Measurements from ENCODE around the gene ZNF668. TPM values are rescaled to one million over a fixed set of nuclear protein-coding genes. Genes with fewer than 3 reads are reported as not detected.

ZNF668 gene
- total and polyA plus RNA-seq, 2 of the 4 experiments (the other 2 are of a cell fraction), result 4.5 to 11.6 TPM

DNA sequence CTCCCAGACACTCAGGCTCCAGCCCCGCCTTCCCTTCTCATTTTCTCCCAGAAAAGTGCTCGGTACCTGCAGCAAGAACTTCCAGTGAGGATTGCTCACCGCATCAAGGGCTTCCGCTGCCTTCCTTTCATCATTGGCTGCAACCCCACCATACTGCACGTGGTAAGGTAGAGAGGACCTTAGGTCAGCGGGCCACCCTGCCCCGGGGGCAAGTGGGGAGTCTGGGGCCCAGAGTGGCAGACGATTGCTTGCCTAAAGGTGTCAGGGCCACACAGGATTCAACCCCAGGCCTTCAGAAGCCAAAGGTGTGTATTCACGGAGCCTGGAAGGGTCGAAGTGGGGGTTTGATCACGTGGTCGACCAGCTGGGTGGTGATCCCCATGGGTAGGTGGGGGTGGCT, 35.6 kb upstream of the ZNF668 start:
- dilution Hi-C loops (cut with HindIII; ENCODE audit: low sequenced_read_pairs, unreplicated experiment) (no loop called here), in situ Hi-C loops (cut with MboI; ENCODE audit: low sequenced_read_pairs) (no loop called here), intact Hi-C loops (cut with micrococcal nuclease) (no loop called here)
- peak overlapping the region; percentile 95 for H2AK9ac ChIP-seq (replicated peaks; ENCODE audit: low read depth, low read length, poor library complexity)
- H3K4me1 ChIP-seq (ENCODE audit: control insufficient read depth, insufficient read depth, low read length), result peaks cover 5% of the 10 kb centered on the region
- ATAC-seq (ENCODE audit: low read depth), result no peak
- H3K79me1 ChIP-seq (ENCODE audit: low read depth in 1 of 2, low read length in 2 of 2), result peaks cover 18 to 41% of the 10 kb centered on the region in 2 experiments
- no peak for TF ChIP-seq RAD21 (IDR thresholded peaks at IDR 0.05; ENCODE audit: low read length)
- no peak for TF ChIP-seq MAZ (IDR thresholded peaks at IDR 0.05; ENCODE audit: borderline replicate concordance, low read depth, low read length)
- TF ChIP-seq CEBPB (IDR thresholded peaks at IDR 0.05; ENCODE audit: low read depth, low read length), result no peak
- H3K4me3 ChIP-seq (ENCODE audit: insufficient read depth, low read depth, low read length), result no peak overlapping the region
- no peak for DNase-seq
- H3K27ac ChIP-seq (ENCODE audit: insufficient read depth, low read length), result no peak overlapping the region
- no peaks in the 10 kb centered on the region for H3K27me3 ChIP-seq (ENCODE audit: control insufficient read depth, insufficient read depth, low read length)
- no peak overlapping the region for H3K14ac ChIP-seq (replicated peaks; ENCODE audit: low read depth, low read length)
- ChIA-PET POLR2A (ENCODE audit: unreplicated experiment) (no interaction called here), CTCF (no interaction called here)
- H2BK5ac ChIP-seq (ENCODE audit: low read depth, low read length, poor library complexity, severe bottlenecking), result no peak overlapping the region
- peak overlapping the region in 1 of 2 experiments; percentile 98; a peak in 1 of 4 replicates for H4K8ac ChIP-seq (ENCODE audit: low read depth in 2 of 2, low read length in 2 of 2)
- H2BK15ac ChIP-seq (ENCODE audit: low read depth, low read length), result no peak overlapping the region
- H4K91ac ChIP-seq (ENCODE audit: insufficient read depth, low read depth, low read length), result no peak overlapping the region
- H2BK120ac ChIP-seq (ENCODE audit: low read depth, low read length), result no peak overlapping the region
- H3K18ac ChIP-seq (ENCODE audit: low read depth, low read length), result no peak overlapping the region
- no peak overlapping the region for H3K56ac ChIP-seq (ENCODE audit: extremely low read depth, insufficient read depth, low read length)
- no peak overlapping the region for H2BK20ac ChIP-seq (ENCODE audit: low read depth, low read length)
- peak overlapping the region; percentile 93; the same call in 1 of the 2 replicates for H3K4me2 ChIP-seq (ENCODE audit: low read depth, low read length)
- no peak overlapping the region for H3K4ac ChIP-seq (ENCODE audit: low read depth, low read length)
- no peak overlapping the region for H2AFZ ChIP-seq (replicated peaks; ENCODE audit: low read length, poor library complexity)
- peaks cover 11% of the 10 kb centered on the region; the same call in 1 of the 2 replicates for H3K9me1 ChIP-seq (ENCODE audit: insufficient read depth, low read length)
- BruUV-seq (replicated peaks), result no TSS peak
- H4K20me1 ChIP-seq (ENCODE audit: insufficient read depth, low read length), result no peaks in the 10 kb centered on the region; the same call in 1 of the 2 replicates
- WGBS, 2 experiments (ENCODE audit: extremely low coverage in 2 of 2, insufficient read length in 1 of 2), result 93% methylated on average over 3 of the region's 12 CpGs; no CpG with 5 or more reads in 1 of the 2 experiments
- no peak overlapping the region; the same call in 1 of the 2 replicates for H3K23ac ChIP-seq (ENCODE audit: low read depth, low read length)
- H4K5ac ChIP-seq (ENCODE audit: low read depth, low read length), result no peak overlapping the region
- no peak overlapping the region for H2AK5ac ChIP-seq (ENCODE audit: low read depth, low read length)
- no peaks in the 10 kb centered on the region for H3K9me3 ChIP-seq (ENCODE audit: control insufficient read depth, insufficient read depth, low read length)
- peaks cover 40% of the 10 kb centered on the region for H3K36me3 ChIP-seq (ENCODE audit: control insufficient read depth, insufficient read depth, low read length)
- no peak overlapping the region for H3K9ac ChIP-seq (ENCODE audit: low read depth, low read length)

All from IMR-90 (cell line).